HepG2 (cell line): ENCODE results near the gene ZBTB7C. TPM values are rescaled to one million over a fixed set of nuclear protein-coding genes. Genes with fewer than 3 reads are reported as not detected.

Experiments used
- ATAC-seq: fragments of 200-7000 bp; cut with Tn5 transposase; 3 replicates; pipeline ENCODE4 v1.9.1; 2020; ENCODE audit warnings: mild to moderate bottlenecking, moderate library complexity
- BruUV-seq: library from RNA; stranded (reverse); fragments of 400-500 nt; replicated peaks from 2 replicates; lab custom pipeline; 2021; lab: Mats Ljungman, UMichigan
- CTCF ChIA-PET: fragments of 300-600 bp; formaldehyde crosslinking; extraction: SDS; loops from one replicate; lab custom pipeline; 2021; ENCODE audit warnings: low total read pairs, inconsistent platforms, low intra/inter-chr PET ratio; lab: Yijun Ruan, JAX
- POLR2A ChIA-PET: fragments of 350-600 bp; sonication (Branson Sonifier 250); formaldehyde crosslinking; loops from one replicate; lab custom pipeline; 2020; ENCODE audit warnings: antibody characterized with exemption, inconsistent platforms; lab: Yijun Ruan, JAX
- DNase-seq: peaks from one replicate; pipeline ENCODE4 v3.0.0-alpha.2; 2015; ENCODE audit warnings: low spot score
- FAIRE-seq: peaks from 3 replicates; lab custom pipeline; 2011; peaks lifted over from hg19 to GRCh38; lab: Jason Lieb, UNC
- H2AFZ ChIP-seq: one replicate; pipeline ENCODE4 v1.6.1; 2011; ENCODE audit warnings: low read length, inconsistent platforms
- H3K27ac ChIP-seq: fragments of 300-600 bp; 3 replicates; pipeline ENCODE4 v1.8.0; 2011; ENCODE audit warnings: mixed run types, mild to moderate bottlenecking, mixed read lengths, low read length, inconsistent platforms; ENCODE audit not compliant: insufficient read depth; ENCODE audit errors: extremely low read length
- H3K27me3 ChIP-seq, 2 experiments: fragments of 200-600 bp in 1 of 2; 2 replicates in 1 of 2; 3 replicates in 1 of 2; pipeline versions ENCODE4 v1.6.0 to v1.8.0; 2011; ENCODE audit warnings: low read length in 2 of 2, mild to moderate bottlenecking in 2 of 2, moderate library complexity in 2 of 2, inconsistent platforms in 1 of 2; ENCODE audit not compliant: insufficient read depth in 2 of 2, control insufficient read depth in 1 of 2
- H3K36me3 ChIP-seq, 2 experiments: fragments of 200-600 bp in 1 of 2; replicated peaks in 1 of 2; 2 replicates in 1 of 2; 3 replicates in 1 of 2; pipeline versions ENCODE4 v1.5.1 to v1.8.0; 2011; ENCODE audit warnings: low read length in 2 of 2, inconsistent platforms in 1 of 2; ENCODE audit not compliant: insufficient read depth in 2 of 2, control insufficient read depth in 1 of 2
- H3K4me1 ChIP-seq: 2 replicates; pipeline ENCODE4 v1.5.1; 2012; ENCODE audit warnings: low read length, inconsistent platforms; ENCODE audit not compliant: insufficient read depth
- H3K4me2 ChIP-seq: 2 replicates; pipeline ENCODE4 v1.6.0; 2011; ENCODE audit warnings: low read depth, low read length, inconsistent platforms
- H3K4me3 ChIP-seq, 3 experiments: fragments of 200-600 bp in 1 of 3; sonication (generic), shearing (Covaris generic) in 1 of 3; replicated peaks in 1 of 3; 2 replicates each; pipeline ENCODE4 v1.5.1; 2011 to 2016; ENCODE audit warnings: low read length in 3 of 3, inconsistent platforms in 2 of 3, low read depth in 2 of 3, mild to moderate bottlenecking in 2 of 3, control low read depth in 1 of 3, mixed read lengths in 1 of 3; ENCODE audit not compliant: insufficient read depth in 1 of 3
- H3K79me2 ChIP-seq: one replicate; pipeline ENCODE4 v1.6.1; 2011; ENCODE audit warnings: low read length, inconsistent platforms; ENCODE audit not compliant: insufficient read depth
- H3K9ac ChIP-seq: 2 replicates; pipeline ENCODE4 v1.6.0; 2011; ENCODE audit warnings: mild to moderate bottlenecking, low read depth, low read length, inconsistent platforms; ENCODE audit not compliant: insufficient read depth
- H3K9me3 ChIP-seq: 2 replicates; pipeline ENCODE4 v1.5.1; 2012; ENCODE audit warnings: mild to moderate bottlenecking, low read length
- H4K20me1 ChIP-seq: 2 replicates; pipeline ENCODE4 v1.6.0; 2011; ENCODE audit warnings: inconsistent platforms, mild to moderate bottlenecking, low read length, moderate library complexity; ENCODE audit not compliant: insufficient read depth
- ATF7 ChIP-seq, 2 experiments: fragments of 450-650 bp in 1 of 2; sonication (generic) in 1 of 2; formaldehyde crosslinking in 1 of 2; IDR thresholded peaks; 2 replicates each; pipeline versions ENCODE4 v1.4.0 to v1.6.1; 2016 to 2020; ENCODE audit warnings: antibody characterized with exemption in 1 of 2, mild to moderate bottlenecking in 1 of 2, missing genetic modification reagents in 1 of 2
- CREB1 ChIP-seq, 2 experiments: fragments of 450-650 bp in 1 of 2; IDR thresholded peaks; 2 replicates each; pipeline ENCODE4 v1.6.1; 2016 to 2017; ENCODE audit warnings: control low read depth in 1 of 2, mild to moderate bottlenecking in 1 of 2, missing compliant biosample characterization in 1 of 2, missing genetic modification characterization in 1 of 2
- NCOR1 ChIP-seq: fragments of 200-600 bp; sonication (generic); IDR thresholded peaks from 2 replicates; pipeline ENCODE4 v1.7.0; 2017; ENCODE audit warnings: antibody characterized with exemption, low read length, borderline replicate concordance
- NFE2 ChIP-seq: sonication (generic); formaldehyde crosslinking; IDR thresholded peaks from 2 replicates; pipeline ENCODE4 v1.4.0; 2020; ENCODE audit warnings: missing genetic modification reagents
- NPAS2 ChIP-seq: sonication (generic); formaldehyde crosslinking; IDR thresholded peaks from 2 replicates; pipeline ENCODE4 v1.8.0; 2022; ENCODE audit warnings: mild to moderate bottlenecking, missing genetic modification reagents, borderline replicate concordance
- TIGD3 ChIP-seq: sonication (generic); formaldehyde crosslinking; IDR thresholded peaks from 2 replicates; pipeline ENCODE4 v1.5.1; 2020; ENCODE audit warnings: mild to moderate bottlenecking, missing genetic modification reagents, borderline replicate concordance
- ZNF432 ChIP-seq: sonication (generic); formaldehyde crosslinking; IDR thresholded peaks from 2 replicates; pipeline ENCODE4 v1.5.0; 2020; ENCODE audit warnings: missing genetic modification reagents, mild to moderate bottlenecking, borderline replicate concordance
- ZNF484 ChIP-seq: sonication (generic); formaldehyde crosslinking; IDR thresholded peaks from 2 replicates; pipeline ENCODE4 v1.5.1; 2020; ENCODE audit warnings: mild to moderate bottlenecking, low read depth, missing genetic modification reagents, borderline replicate concordance
- ZNF747 ChIP-seq: sonication (generic); formaldehyde crosslinking; IDR thresholded peaks from 2 replicates; pipeline ENCODE4 v1.8.1; 2023; ENCODE audit warnings: missing genetic modification reagents, mild to moderate bottlenecking, borderline replicate concordance
- WGBS: methylation state at CpG from one replicate; pipeline ENCODE4 v1.1.6; 2017; ENCODE audit warnings: low lambda C conversion rate; 5-methylcytosine and 5-hydroxymethylcytosine counted together
- in situ Hi-C: cut with HindIII; loops from 2 replicates; pipeline ENCODE4 v1.10.0; 2017; ENCODE audit warnings: low pct_unique_long_range_greater_than_20kb; ENCODE audit not compliant: extremely low pct_ligation_motif_present
- intact Hi-C: fragments of 100-400 bp; cut with micrococcal nuclease; formaldehyde crosslinking; loops from one replicate; pipeline ENCODE4 v1.10.0; 2022; ENCODE audit not compliant: unreplicated experiment
- polyA plus RNA-seq, 8 experiments: library from polyadenylated mRNA; depleted of rRNA in 3 of 8; stranded (reverse) in 7 of 8; unstranded in 1 of 8; fragments of >200 nt; fragmentation: Illumina TruSeq in 4 of 8; extraction: Trizol in 4 of 8; gene quantifications; 2 replicates each; pipeline versions ENCODE4 v1.2.1 to v1.2.3, GENCODE V29; 2011 to 2016; ENCODE audit warnings: low read depth in 4 of 8, missing spikeins in 1 of 8, mixed read lengths in 1 of 8; ENCODE audit not compliant: insufficient read depth in 1 of 8
- total RNA-seq, 5 experiments: library from RNA; depleted of rRNA; stranded (reverse); fragments of >200 nt; fragmentation: Illumina TruSeq; extraction: Trizol; gene quantifications; 2 replicates each; pipeline ENCODE4 v1.2.3, GENCODE V29; 2016; ENCODE audit warnings: low read depth in 1 of 5

Gene ZBTB7C
- total and polyA plus RNA-seq, 2 of the 13 experiments (the other 11 are each of a cell fraction or from before 2014, with no cell fraction given): 0.01 to 0.04 TPM

DNA sequence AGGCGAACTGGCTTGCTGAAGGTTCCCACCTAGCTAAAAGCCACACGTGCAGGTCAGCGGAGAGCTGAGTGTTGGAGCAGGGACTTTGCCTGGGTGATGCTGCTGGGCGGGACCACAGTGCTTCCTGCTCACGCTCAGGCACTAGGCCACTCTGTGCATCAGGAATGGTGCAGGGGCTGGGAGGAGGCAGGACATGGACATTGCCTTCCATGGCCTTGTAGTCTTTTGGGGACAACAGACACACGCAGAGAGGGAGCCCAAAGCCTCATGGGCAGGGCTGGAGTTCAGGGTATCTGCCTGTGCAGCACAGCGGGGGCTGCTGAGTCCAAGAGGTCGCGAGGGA lies 207.2 kb downstream of the ZBTB7C start:
- Histone ChIP-seq H3K27me3 (peaks cover 2 to 29% of the 10 kb centered on the region in 2 experiments; a peak in 3 of 5 replicates), H3K9ac (no peak overlapping the region), H3K9me3 (no peaks in the 10 kb centered on the region), H3K4me3 (no peak overlapping the region), H3K36me3 (no peaks in the 10 kb centered on the region), H3K4me1 (no peaks in the 10 kb centered on the region), H3K79me2 (no peaks in the 10 kb centered on the region), H3K27ac (no peak overlapping the region), H3K4me2 (no peak overlapping the region), H4K20me1 (no peaks in the 10 kb centered on the region), H2AFZ (no peak overlapping the region)
- DNase-seq (no peak), ATAC-seq (peak; percentile 43; the same call in 1 of the 3 replicates)
- no TSS peak for BruUV-seq
- POLR2A ChIA-PET: no interaction called here
- WGBS: 41% methylated on average over 9 of the region's 9 CpGs
- TF ChIP-seq NFE2 (CRISPR knock-in tag): no peak
- no peak for TF ChIP-seq TIGD3 (CRISPR knock-in tag)
- no peak for TF ChIP-seq NCOR1
- no peak for TF ChIP-seq ZNF432 (CRISPR knock-in tag)
- no peak for TF ChIP-seq ZNF484 (CRISPR knock-in tag)
- TF ChIP-seq NPAS2 (CRISPR knock-in tag): no peak
- TF ChIP-seq, all 625 proteins: peak for 0
- intact Hi-C loops (no loop called here), in situ Hi-C loops (no loop called here)
- CTCF ChIA-PET: no interaction called here
- FAIRE-seq: no peak

- WGBS: 30% methylated on average over 10 of the region's 10 CpGs
Observed at GRCh38 chr18:48201337-48202005, 207.7 kb downstream of the ZBTB7C start.

More at GRCh38 chr18:48201337-48202005, 207.7 kb downstream of the ZBTB7C start:
- ChIA-PET POLR2A (no interaction called here), CTCF (no interaction called here)
- no peak overlapping the region for H3K27ac ChIP-seq
- no peaks in the 10 kb centered on the region for H3K79me2 ChIP-seq
- H4K20me1 ChIP-seq: no peaks in the 10 kb centered on the region
- H3K4me3 ChIP-seq: no peak overlapping the region
- no peak for DNase-seq
- FAIRE-seq: no peak
- in situ Hi-C loops: no loop called here
- peaks cover 2 to 29% of the 10 kb centered on the region in 2 experiments; a peak in 3 of 5 replicates for H3K27me3 ChIP-seq
- no peaks in the 10 kb centered on the region for H3K36me3 ChIP-seq
- no peak for ATAC-seq
- TF ChIP-seq ATF7 (IDR thresholded peaks at IDR 0.05) (peak; percentile 33; the same call in 1 of the 2 replicates), ATF7 (CRISPR knock-in tag; IDR thresholded peaks at IDR 0.05) (no peak), ZNF747 (CRISPR knock-in tag) (no peak), CREB1 (IDR thresholded peaks at IDR 0.05) (0 out of 2 replicates have a peak, but pooled peaks have one; percentile 2), CREB1 (CRISPR knock-in tag; IDR thresholded peaks at IDR 0.05) (no peak)
- intact Hi-C loops: no loop called here
- BruUV-seq: no TSS peak
- H3K4me1 ChIP-seq: no peaks in the 10 kb centered on the region
- H2AFZ ChIP-seq: no peak overlapping the region
- no peak overlapping the region for H3K4me2 ChIP-seq
- no peak overlapping the region for H3K9ac ChIP-seq
- no peaks in the 10 kb centered on the region for H3K9me3 ChIP-seq
